Measurements from ENCODE around the gene PML. TPM values are rescaled to one million over a fixed set of nuclear protein-coding genes. Genes with fewer than 3 reads are reported as not detected.

Gene PML
- total RNA-seq, 1 experiment from 2014 or later, result 23.2 TPM

GRCh38 chr15:73986776-73987056 lies 7.8 kb upstream of the PML start:
- Histone ChIP-seq H3K27me3 (ENCODE audit: control insufficient read depth, insufficient read depth, low read length) (no peaks in the 10 kb centered on the region; the same call in 1 of the 2 replicates), H3K36me3 (replicated peaks; ENCODE audit: control insufficient read depth, insufficient read depth, low read length) (no peaks in the 10 kb centered on the region), H3K4me3 (ENCODE audit: insufficient read depth, low read depth, low read length) (no peak overlapping the region)
- no peak for DNase-seq

- no peaks in the 10 kb centered on the region; the same call in 1 of the 2 replicates for H3K27me3 ChIP-seq (ENCODE audit: control insufficient read depth, insufficient read depth, low read length)
- DNase-seq, result no peak
- no peak overlapping the region for H3K4me3 ChIP-seq (ENCODE audit: insufficient read depth, low read depth, low read length)
- no peaks in the 10 kb centered on the region for H3K36me3 ChIP-seq (replicated peaks; ENCODE audit: control insufficient read depth, insufficient read depth, low read length)
Observed at GRCh38 chr15:73987250-73987649, 7.3 kb upstream of the PML start.

GRCh38 chr15:73987681-73988444 lies 6.7 kb upstream of the PML start:
- no peak for DNase-seq
- Histone ChIP-seq H3K36me3 (replicated peaks; ENCODE audit: control insufficient read depth, insufficient read depth, low read length) (no peaks in the 10 kb centered on the region), H3K4me3 (ENCODE audit: insufficient read depth, low read depth, low read length) (no peak overlapping the region), H3K27me3 (ENCODE audit: control insufficient read depth, insufficient read depth, low read length) (no peaks in the 10 kb centered on the region; the same call in 1 of the 2 replicates)

GRCh38 chr15:73988445-73988969 lies 6.0 kb upstream of the PML start:
- no peak overlapping the region for H3K4me3 ChIP-seq (ENCODE audit: insufficient read depth, low read depth, low read length)
- no peaks in the 10 kb centered on the region for H3K36me3 ChIP-seq (replicated peaks; ENCODE audit: control insufficient read depth, insufficient read depth, low read length)
- no peaks in the 10 kb centered on the region; the same call in 1 of the 2 replicates for H3K27me3 ChIP-seq (ENCODE audit: control insufficient read depth, insufficient read depth, low read length)
- no peak for DNase-seq

GRCh38 chr15:73989001-73989798 lies 5.3 kb upstream of the PML start:
- no peak overlapping the region for H3K4me3 ChIP-seq (ENCODE audit: insufficient read depth, low read depth, low read length)
- DNase-seq, result no peak
- no peaks in the 10 kb centered on the region; the same call in 1 of the 2 replicates for H3K27me3 ChIP-seq (ENCODE audit: control insufficient read depth, insufficient read depth, low read length)
- H3K36me3 ChIP-seq (replicated peaks; ENCODE audit: control insufficient read depth, insufficient read depth, low read length), result no peaks in the 10 kb centered on the region

GRCh38 chr15:73990250-73991005 lies 4.1 kb upstream of the PML start:
- Histone ChIP-seq H3K36me3 (replicated peaks; ENCODE audit: control insufficient read depth, insufficient read depth, low read length) (no peaks in the 10 kb centered on the region), H3K4me3 (ENCODE audit: insufficient read depth, low read depth, low read length) (no peak overlapping the region), H3K27me3 (ENCODE audit: control insufficient read depth, insufficient read depth, low read length) (no peaks in the 10 kb centered on the region; the same call in 1 of the 2 replicates)
- DNase-seq, result no peak

GRCh38 chr15:73991260-73991659 lies 3.3 kb upstream of the PML start:
- Histone ChIP-seq H3K4me3 (ENCODE audit: insufficient read depth, low read depth, low read length) (peak overlapping the region; percentile 67), H3K36me3 (replicated peaks; ENCODE audit: control insufficient read depth, insufficient read depth, low read length) (no peaks in the 10 kb centered on the region), H3K27me3 (ENCODE audit: control insufficient read depth, insufficient read depth, low read length) (no peaks in the 10 kb centered on the region; the same call in 1 of the 2 replicates)
- DNase-seq, result no peak

- DNase-seq, result peak; percentile 99
- Histone ChIP-seq H3K4me3 (ENCODE audit: insufficient read depth, low read depth, low read length) (peak within 1 kb of the TSS; percentile 67), H3K27me3 (ENCODE audit: control insufficient read depth, insufficient read depth, low read length) (no peaks in the 10 kb centered on the region; the same call in 1 of the 2 replicates), H3K36me3 (replicated peaks; ENCODE audit: control insufficient read depth, insufficient read depth, low read length) (no peaks in the 10 kb centered on the region)
Observed at GRCh38 chr15:73991726-73992593, 2.6 kb upstream of the PML start, which contains the start of gene STOML1. Gene STOML1, minus strand, starts transcription at chr15:73992295. Its CDS starts 72 bp downstream, at chr15:73992223.

- H3K4me3 ChIP-seq (ENCODE audit: insufficient read depth, low read depth, low read length), result no peak overlapping the region
- DNase-seq, result no peak
- no peaks in the 10 kb centered on the region; the same call in 1 of the 2 replicates for H3K27me3 ChIP-seq (ENCODE audit: control insufficient read depth, insufficient read depth, low read length)
- H3K36me3 ChIP-seq (replicated peaks; ENCODE audit: control insufficient read depth, insufficient read depth, low read length), result no peaks in the 10 kb centered on the region
Observed at GRCh38 chr15:73992594-73992898, 2.0 kb upstream of the PML start.

- no peak overlapping the region for H3K4me3 ChIP-seq (ENCODE audit: insufficient read depth, low read depth, low read length)
- H3K27me3 ChIP-seq (ENCODE audit: control insufficient read depth, insufficient read depth, low read length), result no peaks in the 10 kb centered on the region; the same call in 1 of the 2 replicates
- H3K36me3 ChIP-seq (replicated peaks; ENCODE audit: control insufficient read depth, insufficient read depth, low read length), result peaks cover 1% of the 10 kb centered on the region; the same call in 1 of the 2 replicates
- no peak for DNase-seq
Observed at GRCh38 chr15:73993211-73993994, 1.1 kb upstream of the PML start.

GRCh38 chr15:73994912-73995622 lies 551 bp downstream of the PML start:
- DNase-seq, result no peak

GRCh38 chr15:73996267-73996666 lies 1.8 kb downstream of the PML start:
- no peak for DNase-seq
- no peaks in the 10 kb centered on the region; the same call in 1 of the 2 replicates for H3K27me3 ChIP-seq (ENCODE audit: control insufficient read depth, insufficient read depth, low read length)
- peaks cover 2% of the 10 kb centered on the region; the same call in 1 of the 2 replicates for H3K36me3 ChIP-seq (replicated peaks; ENCODE audit: control insufficient read depth, insufficient read depth, low read length)
- no peak overlapping the region for H3K4me3 ChIP-seq (ENCODE audit: insufficient read depth, low read depth, low read length)

More at GRCh38 chr15:73994912-73995622, 551 bp downstream of the PML start:
- peak overlapping the region; percentile 57 for H3K4me3 ChIP-seq (ENCODE audit: insufficient read depth, low read depth, low read length)
- no peaks in the 10 kb centered on the region; the same call in 1 of the 2 replicates for H3K27me3 ChIP-seq (ENCODE audit: control insufficient read depth, insufficient read depth, low read length)
- H3K36me3 ChIP-seq (replicated peaks; ENCODE audit: control insufficient read depth, insufficient read depth, low read length), result peaks cover 2% of the 10 kb centered on the region; the same call in 1 of the 2 replicates
